Dedifferentiated amniotic fluid mesenchymal stem cell (primary cell): ENCODE measurements around the gene ZBTB16.

Experiments used
- DNase-seq: peaks from one replicate; pipeline ENCODE4 v3.0.0-alpha.2; 2016; ENCODE audit errors: extremely low spot score

Gene ZBTB16

GRCh38 chr11:114059278-114059983, at the start of gene ZBTB16:
TSS of gene ZBTB16 (plus strand) at chr11:114059711. CDS start at chr11:114063301, 3,590 bp downstream.
- no peak for DNase-seq

- no peak for DNase-seq
Measured at GRCh38 chr11:114010931-114011330, 48.6 kb upstream of the ZBTB16 start.

GRCh38 chr11:114011443-114011842, 48.1 kb upstream of the ZBTB16 start:
- no peak for DNase-seq

- DNase-seq: no peak
Measured at GRCh38 chr11:114015117-114015516, 44.4 kb upstream of the ZBTB16 start.

GRCh38 chr11:114016986-114017385, 42.5 kb upstream of the ZBTB16 start:
- no peak for DNase-seq

GRCh38 chr11:114017723-114018122, 41.8 kb upstream of the ZBTB16 start:
- no peak for DNase-seq

GRCh38 chr11:114019046-114019445, 40.5 kb upstream of the ZBTB16 start:
- no peak for DNase-seq

- no peak for DNase-seq
Measured at GRCh38 chr11:114019574-114019973, 39.9 kb upstream of the ZBTB16 start.

GRCh38 chr11:114025329-114025907, 34.1 kb upstream of the ZBTB16 start:
- no peak for DNase-seq

GRCh38 chr11:114026355-114026754, 33.2 kb upstream of the ZBTB16 start:
- no peak for DNase-seq

- DNase-seq: no peak
Measured at GRCh38 chr11:114027391-114027790, 32.1 kb upstream of the ZBTB16 start.

- no peak for DNase-seq
Measured at GRCh38 chr11:114027926-114028325, 31.6 kb upstream of the ZBTB16 start.

- no peak for DNase-seq
Measured at GRCh38 chr11:114031246-114031966, 28.1 kb upstream of the ZBTB16 start.

GRCh38 chr11:114031967-114032320, 27.6 kb upstream of the ZBTB16 start:
- no peak for DNase-seq

- DNase-seq: no peak
Measured at GRCh38 chr11:114033066-114033465, 26.4 kb upstream of the ZBTB16 start.

- no peak for DNase-seq
Measured at GRCh38 chr11:114033572-114033971, 25.9 kb upstream of the ZBTB16 start.

GRCh38 chr11:114034956-114035355, 24.6 kb upstream of the ZBTB16 start:
- no peak for DNase-seq

- DNase-seq: no peak
Measured at GRCh38 chr11:114036147-114036811, 23.2 kb upstream of the ZBTB16 start.

- DNase-seq: no peak
Measured at GRCh38 chr11:114036958-114037357, 22.6 kb upstream of the ZBTB16 start.

- no peak for DNase-seq
Measured at GRCh38 chr11:114039551-114039950, 20.0 kb upstream of the ZBTB16 start.

GRCh38 chr11:114040706-114041211, 18.8 kb upstream of the ZBTB16 start:
- no peak for DNase-seq

GRCh38 chr11:114042234-114042633, 17.3 kb upstream of the ZBTB16 start:
- no peak for DNase-seq
